IMR-90 (cell line): ENCODE results near the gene POTEJ.
"Not testable (repeated sequence)": the region's sequence is repeated elsewhere in the genome, so short reads cannot be mapped to it uniquely, and the experiment has no call there.

ENCODE experiments used
- BHLHE40 ChIP-seq: fragments of 150-350 bp; IDR thresholded peaks from 2 replicates; pipeline ENCODE4 v1.6.1; 2016; ENCODE audit warnings: mild to moderate bottlenecking, low read depth, low read length
- CTCF ChIP-seq: conservative IDR thresholded peaks from 2 replicates; pipeline ENCODE4 v1.5.1; 2012; ENCODE audit warnings: mild to moderate bottlenecking, low read depth, low read length, improper control_type of control experiment
- ELK1 ChIP-seq: fragments of 150-350 bp; IDR thresholded peaks from 2 replicates; pipeline ENCODE4 v1.6.1; 2016; ENCODE audit warnings: low read depth, mild to moderate bottlenecking, low read length, moderate library complexity, borderline replicate concordance
- POLR2A ChIP-seq: IDR thresholded peaks from 2 replicates; pipeline ENCODE4 v1.6.1; 2012; ENCODE audit warnings: mild to moderate bottlenecking, low read depth, low read length
- RAD21 ChIP-seq: IDR thresholded peaks from 2 replicates; pipeline ENCODE4 v1.6.1; 2012; ENCODE audit warnings: low read length, improper control_type of control experiment
- RCOR1 ChIP-seq: IDR thresholded peaks from 2 replicates; pipeline ENCODE4 v1.6.1; 2012; ENCODE audit warnings: mild to moderate bottlenecking, low read length, improper control_type of control experiment; ENCODE audit not compliant: insufficient replicate concordance
- USF2 ChIP-seq: fragments of 150-350 bp; IDR thresholded peaks from 2 replicates; pipeline ENCODE4 v1.6.1; 2017; ENCODE audit warnings: mild to moderate bottlenecking, antibody characterized with exemption, low read length, low read depth

- TF ChIP-seq USF2, CTCF, RCOR1, BHLHE40, ELK1, POLR2A, RAD21: not testable (repeated sequence)
Observed at GRCh38 chr2:130571929-130572328, 39.3 kb upstream of the POTEJ start.
